PFSK-1 (cell line): ENCODE results near the gene KMT2A.

Experiments used
- POLR2AphosphoS5 ChIP-seq: IDR thresholded peaks from 2 replicates; pipeline ENCODE4 v1.6.1; 2012; ENCODE audit warnings: low read depth, mild to moderate bottlenecking, control low read depth, low read length, moderate library complexity
- TAF1 ChIP-seq: IDR thresholded peaks from 2 replicates; pipeline ENCODE4 v1.6.1; 2012; ENCODE audit warnings: low read length, control low read depth, borderline replicate concordance; ENCODE audit not compliant: insufficient read depth

GRCh38 chr11:118439646-118440045 lies 3.4 kb downstream of the KMT2A start:
- TF ChIP-seq POLR2AphosphoS5 = no peak
- no peak for TF ChIP-seq TAF1
